A673 (cell line): ENCODE measurements around the gene SCPEP1. TPM values are rescaled to one million over a fixed set of nuclear protein-coding genes. Genes with fewer than 3 reads are reported as not detected.
A peak's percentile ranks its signal among the peaks of the same experiment; 100 is the strongest.
"Not testable (repeated sequence)": the region's sequence is repeated elsewhere in the genome, so short reads cannot be mapped to it uniquely, and the experiment has no call there.

Experiments
- BruUV-seq: library from RNA; stranded (reverse); fragments of 400-500 nt; replicated peaks from 2 replicates; lab custom pipeline; 2021; lab: Mats Ljungman, UMichigan
- CTCF ChIA-PET: fragments of 300-600 bp; sonication (Branson Sonifier 250); formaldehyde crosslinking; loops from one replicate; lab custom pipeline; 2022; ENCODE audit warnings: antibody characterized with exemption; lab: Charles Lee
- POLR2A ChIA-PET: fragments of 300-600 bp; sonication (Branson Sonifier 250); formaldehyde crosslinking; loops from one replicate; lab custom pipeline; 2022; ENCODE audit warnings: antibody characterized with exemption; ENCODE audit not compliant: low non-redundant PET; lab: Charles Lee
- DNase-seq: peaks from one replicate; pipeline ENCODE4 v3.0.0-alpha.2; 2015; ENCODE audit warnings: low spot score
- H3K27ac ChIP-seq: fragments of 200-600 bp; sonication (generic); 2 replicates; pipeline ENCODE4 v1.5.1; 2016; ENCODE audit warnings: mixed run types, low read depth, mild to moderate bottlenecking, mixed read lengths, antibody characterized with exemption, low read length; ENCODE audit not compliant: poor library complexity, severe bottlenecking
- H3K27me3 ChIP-seq: fragments of 200-600 bp; sonication (generic); replicated peaks from 2 replicates; pipeline ENCODE4 v1.6.1; 2017; ENCODE audit warnings: mixed run types, low read depth, mild to moderate bottlenecking, mixed read lengths, antibody characterized with exemption, low read length; ENCODE audit not compliant: insufficient read depth, poor library complexity
- H3K36me3 ChIP-seq: fragments of 200-600 bp; sonication (generic); 2 replicates; pipeline ENCODE4 v1.6.1; 2016; ENCODE audit warnings: mixed run types, mild to moderate bottlenecking, mixed read lengths, antibody characterized with exemption, low read length; ENCODE audit not compliant: insufficient read depth, poor library complexity, severe bottlenecking
- H3K4me1 ChIP-seq: fragments of 200-600 bp; sonication (generic); 2 replicates; pipeline ENCODE4 v1.6.1; 2017; ENCODE audit warnings: mixed run types, mild to moderate bottlenecking, mixed read lengths, antibody characterized with exemption, low read length; ENCODE audit not compliant: insufficient read depth, poor library complexity, severe bottlenecking
- H3K4me3 ChIP-seq: fragments of 200-600 bp; sonication (generic); 2 replicates; pipeline ENCODE4 v1.5.1; 2016; ENCODE audit warnings: low read depth, mixed run types, mild to moderate bottlenecking, mixed read lengths, low read length; ENCODE audit not compliant: poor library complexity, severe bottlenecking
- H3K9me3 ChIP-seq: fragments of 200-600 bp; sonication (generic); 2 replicates; pipeline ENCODE4 v1.6.1; 2016; ENCODE audit warnings: mixed run types, low read depth, mild to moderate bottlenecking, mixed read lengths, antibody characterized with exemption, low read length; ENCODE audit not compliant: poor library complexity, severe bottlenecking
- EZH2 ChIP-seq: fragments of 200-600 bp; sonication (generic); IDR thresholded peaks from 2 replicates; pipeline ENCODE4 v1.6.1; 2017; ENCODE audit warnings: borderline replicate concordance, low read depth, mild to moderate bottlenecking, mixed read lengths, antibody characterized with exemption, low read length; ENCODE audit not compliant: poor library complexity, severe bottlenecking
- intact Hi-C: fragments of 100-400 bp; cut with micrococcal nuclease; formaldehyde crosslinking; loops from one replicate; pipeline ENCODE4 v1.10.0; 2022; ENCODE audit not compliant: unreplicated experiment
- total RNA-seq: library from RNA; stranded (reverse); gene quantifications from 2 replicates; pipeline ENCODE4 v1.2.3, GENCODE V29; 2021
- TF ChIP-seq, protein P1 (sequence below): fragments of 300-800, 200-600 bp; sonication (generic); conservative IDR thresholded peaks from 2 replicates; pipeline ENCODE4 v1.5.1; 2017; ENCODE audit warnings: low read depth, mild to moderate bottlenecking, antibody characterized with exemption, low read length, moderate library complexity, mixed read lengths

SCPEP1 gene
- total RNA-seq, 1 experiment from 2014 or later: 31.8 TPM

DNA sequence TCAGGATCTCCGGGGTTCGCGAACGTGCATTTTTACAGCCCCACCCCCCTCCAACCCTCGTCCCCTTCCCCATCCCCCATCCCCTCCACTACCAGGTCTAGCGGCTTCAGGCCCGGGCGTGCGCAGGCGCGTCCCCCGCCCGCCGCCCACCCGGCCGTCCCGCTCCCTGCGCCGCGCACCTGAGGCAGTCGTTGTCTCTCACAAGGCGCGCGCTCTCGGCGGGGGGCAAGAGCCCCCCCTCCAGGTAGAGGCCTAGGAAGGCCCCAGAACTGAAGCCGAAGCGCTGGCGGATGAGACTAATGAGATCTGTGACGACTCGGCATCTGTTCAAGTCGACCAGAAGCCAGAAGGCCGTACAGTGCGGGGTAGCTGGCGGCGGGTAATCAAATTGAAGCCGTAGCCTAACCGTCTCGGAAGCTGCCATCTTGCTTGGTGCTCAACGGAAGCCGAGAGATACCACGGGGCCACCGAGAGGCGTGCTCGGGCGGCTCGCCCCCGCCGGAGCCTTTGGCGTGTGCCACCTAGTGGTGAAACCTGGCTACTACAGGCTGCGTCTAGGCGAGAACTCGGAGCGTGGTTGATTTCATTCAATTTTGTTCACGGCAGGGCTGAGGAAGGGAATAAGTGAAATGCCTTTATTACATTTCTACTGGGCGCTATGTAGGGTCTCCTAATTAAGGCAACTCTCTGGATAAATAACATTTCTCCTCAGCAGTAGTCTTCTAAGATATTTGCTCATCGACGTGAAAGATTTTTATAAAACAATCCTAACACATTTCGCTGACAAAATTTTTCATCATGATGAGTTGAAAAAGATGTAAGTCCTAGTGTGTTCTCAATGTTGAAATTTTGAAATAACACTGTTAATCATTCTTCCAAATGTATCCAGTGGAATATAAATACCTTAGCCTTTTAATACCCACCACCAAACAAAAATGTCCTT is 17.1 kb upstream of the SCPEP1 start, which contains the start of gene COIL:
TSS of gene COIL (minus strand) at position 455 of the 943 bp plus-strand sequence. CDS start at position 424, 31 bp downstream.
- Histone ChIP-seq H3K4me1 (peaks cover 4% of the 10 kb centered on the region), H3K27me3 (no peaks in the 10 kb centered on the region), H3K4me3 (peak within 1 kb of the TSS; percentile 81), H3K36me3 (no peaks in the 10 kb centered on the region), H3K9me3 (no peaks in the 10 kb centered on the region), H3K27ac (peak within 1 kb of the TSS; percentile 96)
- ChIA-PET CTCF (interaction anchor here (0.6 to 1.0 kb wide), 2 partner anchors 13 to 17 kb away, joined by 3 to 9 read pairs; partner anchors contain the start of gene SCPEP1), POLR2A (interaction anchor here (0.7 kb wide), 1 partner anchor 15 kb away, joined by 4 read pairs; no protein-coding TSS in a partner anchor)
- TF ChIP-seq EZH2: no peak
- TF ChIP-seq, protein P1, sequence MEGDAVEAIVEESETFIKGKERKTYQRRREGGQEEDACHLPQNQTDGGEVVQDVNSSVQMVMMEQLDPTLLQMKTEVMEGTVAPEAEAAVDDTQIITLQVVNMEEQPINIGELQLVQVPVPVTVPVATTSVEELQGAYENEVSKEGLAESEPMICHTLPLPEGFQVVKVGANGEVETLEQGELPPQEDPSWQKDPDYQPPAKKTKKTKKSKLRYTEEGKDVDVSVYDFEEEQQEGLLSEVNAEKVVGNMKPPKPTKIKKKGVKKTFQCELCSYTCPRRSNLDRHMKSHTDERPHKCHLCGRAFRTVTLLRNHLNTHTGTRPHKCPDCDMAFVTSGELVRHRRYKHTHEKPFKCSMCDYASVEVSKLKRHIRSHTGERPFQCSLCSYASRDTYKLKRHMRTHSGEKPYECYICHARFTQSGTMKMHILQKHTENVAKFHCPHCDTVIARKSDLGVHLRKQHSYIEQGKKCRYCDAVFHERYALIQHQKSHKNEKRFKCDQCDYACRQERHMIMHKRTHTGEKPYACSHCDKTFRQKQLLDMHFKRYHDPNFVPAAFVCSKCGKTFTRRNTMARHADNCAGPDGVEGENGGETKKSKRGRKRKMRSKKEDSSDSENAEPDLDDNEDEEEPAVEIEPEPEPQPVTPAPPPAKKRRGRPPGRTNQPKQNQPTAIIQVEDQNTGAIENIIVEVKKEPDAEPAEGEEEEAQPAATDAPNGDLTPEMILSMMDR: peak; percentile 99
- no TSS peak for BruUV-seq
- intact Hi-C loops: no loop called here
- peak; percentile 96 for DNase-seq

DNA sequence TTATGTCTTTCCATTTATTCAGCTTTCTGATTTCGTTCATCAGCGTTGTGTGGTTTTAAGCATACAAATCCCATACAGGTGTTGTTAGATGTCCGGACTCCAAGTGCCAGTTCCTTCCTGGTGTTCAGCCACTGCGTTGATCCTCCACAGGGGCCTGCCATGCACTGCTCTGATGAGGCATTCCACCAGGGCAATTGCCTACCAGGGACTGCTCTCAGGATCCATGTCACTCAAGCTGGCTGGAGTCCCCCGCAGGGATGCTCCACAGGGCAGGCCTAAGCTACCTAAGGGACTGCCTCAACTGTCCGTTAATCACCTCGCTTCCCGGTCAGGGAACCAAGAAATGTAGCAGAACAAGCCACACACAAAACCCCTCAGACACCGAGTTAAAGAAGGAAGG is 12.7 kb upstream of the SCPEP1 start:
- H3K36me3 ChIP-seq, H3K9me3 ChIP-seq, H3K4me1 ChIP-seq, DNase-seq, BruUV-seq, H3K27me3 ChIP-seq, H3K27ac ChIP-seq, intact Hi-C loops, H3K4me3 ChIP-seq, POLR2A ChIA-PET, CTCF ChIA-PET: not testable (repeated sequence)

DNA sequence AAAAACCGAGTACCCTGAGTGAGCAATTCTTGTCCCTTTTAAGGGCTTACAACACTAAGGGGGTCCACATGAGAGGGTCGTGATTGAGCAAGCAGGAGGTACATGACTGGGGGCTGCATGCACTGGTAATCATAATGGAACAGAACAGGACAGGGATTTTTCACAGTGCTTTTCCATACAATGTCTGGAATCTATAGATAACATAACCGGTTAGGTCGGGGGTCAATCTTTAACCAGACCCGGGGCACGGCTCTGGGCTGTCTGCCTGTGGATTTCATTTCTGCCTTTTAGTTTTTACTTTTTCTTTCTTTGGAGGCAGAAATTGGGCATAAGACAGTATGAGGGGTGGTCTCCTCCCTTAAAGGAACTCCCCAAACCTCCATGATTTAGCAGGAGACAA is 12.2 kb upstream of the SCPEP1 start:
- POLR2A ChIA-PET, H3K27ac ChIP-seq, H3K27me3 ChIP-seq, BruUV-seq, H3K4me3 ChIP-seq, DNase-seq, H3K9me3 ChIP-seq, H3K4me1 ChIP-seq, CTCF ChIA-PET, H3K36me3 ChIP-seq, intact Hi-C loops: not testable (repeated sequence)

DNA sequence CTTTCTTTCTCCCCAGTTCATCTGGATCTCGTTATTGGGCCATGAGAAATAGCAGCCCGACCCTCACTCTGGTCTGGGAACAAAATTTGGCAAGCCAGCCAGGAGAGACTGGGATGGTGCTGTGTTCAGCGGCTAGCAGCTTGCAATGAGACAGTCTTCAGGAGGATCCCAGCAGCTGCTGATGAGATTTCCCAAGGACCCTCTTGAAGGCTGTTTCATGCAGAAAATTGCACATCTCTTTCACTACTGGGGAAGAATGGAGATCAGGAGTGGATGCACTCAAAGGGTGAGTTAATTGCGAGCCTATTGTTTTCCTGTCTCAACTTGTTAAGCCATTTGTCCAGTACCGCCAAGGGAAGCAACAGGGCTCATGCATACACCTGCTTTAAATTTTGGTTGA is 11.6 kb upstream of the SCPEP1 start:
- Histone ChIP-seq H3K4me1 (peaks cover 1% of the 10 kb centered on the region), H3K27me3 (no peaks in the 10 kb centered on the region), H3K9me3 (no peaks in the 10 kb centered on the region), H3K27ac (no peak overlapping the region), H3K36me3 (no peaks in the 10 kb centered on the region), H3K4me3 (no peak overlapping the region)
- TF ChIP-seq, protein P1: no peak
- TF ChIP-seq EZH2: no peak
- no TSS peak for BruUV-seq
- intact Hi-C loops: no loop called here
- CTCF ChIA-PET: no interaction called here
- POLR2A ChIA-PET: no interaction called here
- no peak for DNase-seq
